Keratinocyte (primary cell): ENCODE measurements around the gene TIMM17B. TPM values are rescaled to one million over a fixed set of nuclear protein-coding genes. Genes with fewer than 3 reads are reported as not detected.
A peak's percentile ranks its signal among the peaks of the same experiment; 100 is the strongest.

Source experiments
- DNase-seq: peaks from one replicate; pipeline ENCODE4 v3.0.0-alpha.2; 2011; ENCODE audit warnings: low read depth, missing footprints, low spot score
- FAIRE-seq: peaks from 2 replicates; lab custom pipeline; 2011; peaks lifted over from hg19 to GRCh38; lab: Jason Lieb, UNC
- H2AFZ ChIP-seq: 2 replicates; pipeline ENCODE4 v1.6.0; 2012; ENCODE audit warnings: low read length, control low read depth, inconsistent platforms; ENCODE audit not compliant: control insufficient read depth
- H3K27ac ChIP-seq: 2 replicates; pipeline ENCODE4 v1.5.1; 2011; ENCODE audit warnings: low read length; ENCODE audit not compliant: control insufficient read depth, insufficient read depth
- H3K27me3 ChIP-seq: 3 replicates; pipeline ENCODE4 v1.6.0; 2011; ENCODE audit warnings: low read length; ENCODE audit not compliant: control insufficient read depth, insufficient read depth; ENCODE audit errors: extremely low read depth
- H3K36me3 ChIP-seq, 2 experiments: 2 replicates in 1 of 2; 3 replicates in 1 of 2; pipeline ENCODE4 v1.5.1; 2011; ENCODE audit warnings: low read length in 2 of 2, mild to moderate bottlenecking in 1 of 2; ENCODE audit not compliant: control insufficient read depth in 2 of 2, insufficient read depth in 2 of 2; ENCODE audit errors: extremely low read depth in 1 of 2
- H3K4me1 ChIP-seq: 3 replicates; pipeline ENCODE4 v1.5.1; 2011; ENCODE audit warnings: low read length; ENCODE audit not compliant: control insufficient read depth, insufficient read depth; ENCODE audit errors: extremely low read depth
- H3K4me2 ChIP-seq: 3 replicates; pipeline ENCODE4 v1.6.0; 2011; ENCODE audit warnings: low read depth, low read length; ENCODE audit not compliant: control insufficient read depth, insufficient read depth; ENCODE audit errors: extremely low read depth
- H3K4me3 ChIP-seq, 3 experiments: fragments of 200-600 bp in 1 of 3; sonication (generic) in 1 of 3; 2 replicates in 2 of 3; 3 replicates in 1 of 3; pipeline ENCODE4 v1.5.1; 2011 to 2016; ENCODE audit warnings: low read length in 3 of 3, mild to moderate bottlenecking in 3 of 3, control low read depth in 2 of 3, inconsistent platforms in 1 of 3, low read depth in 1 of 3, mixed read lengths in 1 of 3, mixed run types in 1 of 3, moderate library complexity in 1 of 3; ENCODE audit not compliant: control insufficient read depth in 2 of 3, insufficient read depth in 2 of 3; ENCODE audit errors: extremely low read depth in 1 of 3
- H3K79me2 ChIP-seq: 2 replicates; pipeline ENCODE4 v1.6.0; 2012; ENCODE audit warnings: low read length; ENCODE audit not compliant: control insufficient read depth, insufficient read depth
- H3K9ac ChIP-seq: 3 replicates; pipeline ENCODE4 v1.6.0; 2011; ENCODE audit warnings: low read length; ENCODE audit not compliant: control insufficient read depth, insufficient read depth; ENCODE audit errors: extremely low read depth
- H3K9me1 ChIP-seq: 3 replicates; pipeline ENCODE4 v1.6.0; 2011; ENCODE audit warnings: low read length; ENCODE audit not compliant: control insufficient read depth, insufficient read depth; ENCODE audit errors: extremely low read depth
- H3K9me3 ChIP-seq: 2 replicates; pipeline ENCODE4 v1.5.1; 2012; ENCODE audit warnings: low read depth, low read length; ENCODE audit not compliant: control insufficient read depth
- H4K20me1 ChIP-seq: 3 replicates; pipeline ENCODE4 v1.6.0; 2011; ENCODE audit warnings: low read length; ENCODE audit not compliant: control insufficient read depth, insufficient read depth; ENCODE audit errors: extremely low read depth
- EZH2 ChIP-seq: IDR thresholded peaks from one replicate; pipeline ENCODE4 v1.6.1; 2012; ENCODE audit warnings: inconsistent platforms, mild to moderate bottlenecking, low read length, moderate library complexity
- dilution Hi-C: fragments of 300-500 bp; cut with MboI; formaldehyde crosslinking; loops from one replicate; pipeline ENCODE4 v1.7.0; 2020; ENCODE audit warnings: low sequenced_read_pairs; ENCODE audit not compliant: extremely low pct_ligation_motif_present
- polyA plus RNA-seq, 5 experiments: library from polyadenylated mRNA; depleted of rRNA in 3 of 5; stranded (reverse) in 3 of 5; stranded (forward) in 1 of 5; unstranded in 1 of 5; fragments of >200 nt; gene quantifications; 1 replicate in 1 of 5; 2 replicates in 3 of 5; 3 replicates in 1 of 5; pipeline versions ENCODE4 v1.2.1 to v1.2.3, GENCODE V29; 2011 to 2012; ENCODE audit warnings: missing spikeins in 2 of 5, low read depth in 1 of 5, low replicate concordance in 1 of 5
- TF ChIP-seq, protein P1 (sequence below), 3 experiments: IDR thresholded peaks in 1 of 3; conservative IDR thresholded peaks in 1 of 3; optimal IDR thresholded peaks in 1 of 3; 2 replicates in 2 of 3; 3 replicates in 1 of 3; pipeline versions ENCODE3 to v1.5.1; 2011; ENCODE audit warnings: low read length in 3 of 3, mild to moderate bottlenecking in 3 of 3, moderate library complexity in 2 of 3, control low read depth in 1 of 3, inconsistent platforms in 1 of 3; ENCODE audit not compliant: insufficient read depth in 2 of 3; ENCODE audit errors: extremely low read depth in 1 of 3

The TIMM17B gene
- polyA plus RNA-seq, 1 donor (not counting 4 experiments of a cell fraction or from before 2014, with no cell fraction given) = 34.3 TPM

DNA sequence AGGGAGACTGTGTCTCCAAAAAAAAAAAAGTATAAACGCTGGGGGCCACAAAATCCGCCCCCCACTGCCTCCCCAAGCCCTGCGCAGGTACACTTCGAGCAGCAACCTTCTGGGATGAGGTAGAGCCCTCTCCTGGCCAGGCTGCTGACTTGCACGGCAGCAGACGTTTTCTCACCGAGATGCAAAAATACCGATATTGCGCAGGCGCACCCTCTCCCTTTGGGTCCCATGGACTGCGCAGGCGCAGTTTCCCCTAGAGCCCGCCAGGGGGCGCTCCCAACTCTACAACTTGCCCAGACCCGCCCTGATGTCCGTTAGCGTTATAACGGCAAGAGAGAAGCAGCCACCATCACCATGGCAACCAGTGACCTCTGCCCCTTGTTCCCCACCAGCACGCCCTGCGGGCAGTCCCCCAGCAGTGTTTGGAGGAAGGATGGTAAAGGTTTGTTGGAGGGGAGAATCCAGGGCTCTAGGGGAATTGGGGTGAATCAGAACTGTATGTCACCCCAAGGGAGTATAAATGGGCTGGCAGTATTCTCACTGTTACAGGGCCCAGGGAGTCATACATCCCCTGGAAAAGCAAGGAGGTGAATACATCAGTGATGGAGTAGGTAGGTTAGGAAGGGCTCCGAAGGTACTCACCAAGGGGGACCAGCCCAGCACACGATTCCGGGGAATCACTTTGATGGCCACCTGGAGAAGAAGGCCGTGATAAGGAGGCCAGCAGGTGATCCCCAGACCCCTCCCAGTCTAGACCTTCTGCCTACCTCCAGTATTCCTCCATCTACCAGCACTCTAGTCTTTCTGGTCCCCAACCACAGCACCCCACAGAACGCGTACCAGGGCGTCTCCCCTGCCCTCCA lies 19.8 kb upstream of the TIMM17B start:
- dilution Hi-C loops = no loop called here
- H3K79me2 ChIP-seq = peaks cover 17% of the 10 kb centered on the region

DNA sequence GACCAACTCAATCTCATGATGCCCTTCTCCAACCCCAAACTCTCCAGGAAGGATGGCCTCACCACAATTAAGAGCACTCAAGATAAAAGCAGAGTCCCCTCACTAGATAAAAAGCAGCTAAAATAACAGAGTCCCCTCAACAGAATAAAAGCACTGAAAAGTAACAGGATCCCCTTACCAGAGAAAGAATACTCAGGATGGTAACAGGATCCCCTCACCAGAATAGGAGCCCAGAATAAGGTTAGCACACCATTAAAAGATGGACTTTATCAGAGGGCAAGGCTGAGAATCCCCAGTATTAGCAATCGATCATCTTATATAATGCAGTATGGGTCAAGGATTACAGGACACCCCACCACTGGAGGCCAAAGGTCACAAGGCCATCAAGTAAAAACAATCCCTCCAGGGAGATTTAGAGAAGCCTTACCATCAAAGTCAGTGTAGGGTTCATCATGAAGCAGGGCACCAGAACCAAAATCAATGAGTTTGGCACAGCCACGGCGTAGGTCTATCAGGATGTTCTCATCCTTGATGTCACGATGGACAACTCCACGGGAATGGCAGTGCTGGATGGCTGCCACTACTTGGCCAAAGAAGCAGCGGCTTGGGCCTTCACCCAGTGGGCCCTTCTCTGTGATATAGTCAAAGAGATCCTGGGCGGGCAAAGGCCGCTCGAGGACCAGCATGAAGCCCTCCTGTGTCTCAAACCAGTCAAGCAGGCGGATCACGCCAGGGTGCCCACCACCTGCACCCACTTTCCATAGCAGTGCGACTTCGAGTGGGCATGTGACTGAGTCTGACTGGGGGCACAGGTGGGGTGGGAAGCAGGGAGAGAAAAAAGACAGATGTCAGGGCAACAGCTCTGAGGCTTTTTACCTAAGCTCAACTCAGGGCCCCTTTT lies 17.3 kb upstream of the TIMM17B start:
- dilution Hi-C loops = no loop called here
- no peak overlapping the region for H3K4me3 ChIP-seq
- H3K9me3 ChIP-seq = peaks cover 2% of the 10 kb centered on the region
- no peak overlapping the region for H2AFZ ChIP-seq
- H3K4me2 ChIP-seq = no peak overlapping the region
- H3K9ac ChIP-seq = no peak overlapping the region
- H3K27ac ChIP-seq = no peak overlapping the region
- TF ChIP-seq EZH2 = no peak
- TF ChIP-seq, protein P1, sequence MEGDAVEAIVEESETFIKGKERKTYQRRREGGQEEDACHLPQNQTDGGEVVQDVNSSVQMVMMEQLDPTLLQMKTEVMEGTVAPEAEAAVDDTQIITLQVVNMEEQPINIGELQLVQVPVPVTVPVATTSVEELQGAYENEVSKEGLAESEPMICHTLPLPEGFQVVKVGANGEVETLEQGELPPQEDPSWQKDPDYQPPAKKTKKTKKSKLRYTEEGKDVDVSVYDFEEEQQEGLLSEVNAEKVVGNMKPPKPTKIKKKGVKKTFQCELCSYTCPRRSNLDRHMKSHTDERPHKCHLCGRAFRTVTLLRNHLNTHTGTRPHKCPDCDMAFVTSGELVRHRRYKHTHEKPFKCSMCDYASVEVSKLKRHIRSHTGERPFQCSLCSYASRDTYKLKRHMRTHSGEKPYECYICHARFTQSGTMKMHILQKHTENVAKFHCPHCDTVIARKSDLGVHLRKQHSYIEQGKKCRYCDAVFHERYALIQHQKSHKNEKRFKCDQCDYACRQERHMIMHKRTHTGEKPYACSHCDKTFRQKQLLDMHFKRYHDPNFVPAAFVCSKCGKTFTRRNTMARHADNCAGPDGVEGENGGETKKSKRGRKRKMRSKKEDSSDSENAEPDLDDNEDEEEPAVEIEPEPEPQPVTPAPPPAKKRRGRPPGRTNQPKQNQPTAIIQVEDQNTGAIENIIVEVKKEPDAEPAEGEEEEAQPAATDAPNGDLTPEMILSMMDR (optimal IDR thresholded peaks at IDR 0.05 in 1 of 3, IDR thresholded peaks at IDR 0.05 in 1 of 3, conservative IDR thresholded peaks at IDR 0.05 in 1 of 3; ENCODE audit: extremely low read depth in 1 of 3, insufficient read depth in 2 of 3, low read length in 3 of 3) = no peak
- H3K27me3 ChIP-seq = no peaks in the 10 kb centered on the region
- no peaks in the 10 kb centered on the region for H3K9me1 ChIP-seq
- H3K36me3 ChIP-seq = peaks cover 0 to 7% of the 10 kb centered on the region in 2 experiments
- H3K79me2 ChIP-seq = peaks cover 33% of the 10 kb centered on the region
- H4K20me1 ChIP-seq = no peaks in the 10 kb centered on the region
- FAIRE-seq (no peak), DNase-seq (no peak)
- peaks cover 19% of the 10 kb centered on the region for H3K4me1 ChIP-seq

More for the DNA sequence above, 19.8 kb upstream of the TIMM17B start:
- Histone ChIP-seq H3K9me3 (no peaks in the 10 kb centered on the region), H3K9me1 (no peaks in the 10 kb centered on the region), H3K36me3 (peaks cover 0 to 7% of the 10 kb centered on the region in 2 experiments), H3K27me3 (no peaks in the 10 kb centered on the region), H3K9ac (peak overlapping the region; percentile 80), H2AFZ (no peak overlapping the region), H3K4me2 (peak overlapping the region; percentile 87), H4K20me1 (no peaks in the 10 kb centered on the region), H3K27ac (peak overlapping the region; percentile 36), H3K4me1 (peaks cover 20% of the 10 kb centered on the region), H3K4me3 (peak overlapping the region; percentile 48 to 64 (median 62))
- DNase-seq (no peak), FAIRE-seq (peak; percentile 74)
- TF ChIP-seq, protein P1 (optimal IDR thresholded peaks at IDR 0.05 in 1 of 3, IDR thresholded peaks at IDR 0.05 in 1 of 3, conservative IDR thresholded peaks at IDR 0.05 in 1 of 3; ENCODE audit: extremely low read depth in 1 of 3, insufficient read depth in 2 of 3, low read length in 3 of 3) = peak in 2 of 3 experiments; percentile 92 to 94
- no peak for TF ChIP-seq EZH2
